Ramos (cell line): Measurements from ENCODE around the gene PCNX4.
"Not testable (repeated sequence)": the region's sequence is repeated elsewhere in the genome, so short reads cannot be mapped to it uniquely, and the experiment has no call there.

Source experiments
- in situ Hi-C: fragments of 300-500 bp; cut with MboI; formaldehyde crosslinking; loops from one replicate; pipeline ENCODE4 v1.14.3; 2022; ENCODE audit warnings: low sequenced_read_pairs; ENCODE audit not compliant: unreplicated experiment

The PCNX4 gene

GRCh38 chr14:60099855-60100254, 8.1 kb downstream of the PCNX4 start:
- in situ Hi-C loops = not testable (repeated sequence)

DNA sequence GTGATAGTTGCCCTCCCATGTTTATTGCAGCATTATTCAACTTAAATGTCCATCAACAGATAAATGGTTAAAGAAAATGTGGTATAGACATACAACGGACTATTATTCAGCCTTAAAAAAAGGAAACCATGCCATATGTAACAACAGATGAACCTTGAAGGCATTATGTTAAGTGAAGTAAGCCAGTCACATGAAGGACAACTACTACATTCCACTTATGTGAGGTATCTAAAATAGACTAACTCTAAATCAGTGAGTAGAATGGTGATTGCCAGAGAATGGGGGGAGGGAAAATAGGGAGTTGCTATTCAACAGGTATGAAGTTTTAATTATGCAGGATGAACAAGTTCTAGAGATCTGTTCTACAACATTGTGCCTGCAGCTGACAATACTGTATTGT, 10.1 kb downstream of the PCNX4 start:
- in situ Hi-C loops = no loop called here

DNA sequence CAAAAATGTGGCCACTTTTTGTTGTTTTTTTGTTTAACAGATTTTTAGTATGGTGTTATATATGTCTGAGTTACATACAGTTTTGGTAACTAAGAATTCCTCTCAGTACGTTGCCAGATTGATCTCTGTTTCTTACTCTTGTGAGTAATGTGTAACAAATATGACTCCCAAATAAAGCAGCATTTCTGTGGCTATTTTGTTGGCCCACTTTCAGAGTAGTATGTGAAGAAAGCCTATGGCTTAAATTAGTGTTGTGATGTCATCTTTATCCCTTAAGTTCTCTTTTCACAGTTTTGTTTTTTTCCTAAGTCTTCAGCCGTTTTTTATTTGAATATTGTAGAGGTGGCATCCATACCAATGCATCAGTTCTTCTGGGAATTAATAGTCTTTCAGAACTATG, 10.7 kb downstream of the PCNX4 start:
- in situ Hi-C loops = no loop called here

GRCh38 chr14:60106339-60106738, 14.6 kb downstream of the PCNX4 start:
- in situ Hi-C loops = no loop called here

GRCh38 chr14:60107477-60107876, 15.8 kb downstream of the PCNX4 start:
- in situ Hi-C loops = no loop called here

DNA sequence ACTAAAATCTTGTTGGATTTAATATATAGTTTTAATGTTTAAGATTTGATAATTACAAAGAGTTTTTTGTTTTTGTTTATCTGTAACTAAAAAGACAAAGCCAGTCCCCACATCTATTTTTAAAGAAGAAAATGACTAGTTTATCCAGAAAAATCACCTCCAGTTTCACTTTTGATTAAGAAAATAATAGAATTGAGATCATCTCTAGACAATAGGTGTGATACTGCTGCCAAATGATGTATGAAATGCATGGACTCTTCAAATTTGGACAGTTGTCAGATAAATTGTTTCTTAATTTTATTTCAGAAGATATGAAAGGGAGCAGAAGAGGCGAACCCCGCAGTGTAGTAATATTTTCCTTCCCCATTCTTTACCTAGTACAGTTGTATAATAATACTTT, 20.0 kb downstream of the PCNX4 start:
- in situ Hi-C loops = no loop called here

GRCh38 chr14:60114881-60115280, 23.2 kb downstream of the PCNX4 start:
- in situ Hi-C loops = no loop called here

GRCh38 chr14:60116181-60116580, 24.5 kb downstream of the PCNX4 start:
- in situ Hi-C loops = no loop called here

DNA sequence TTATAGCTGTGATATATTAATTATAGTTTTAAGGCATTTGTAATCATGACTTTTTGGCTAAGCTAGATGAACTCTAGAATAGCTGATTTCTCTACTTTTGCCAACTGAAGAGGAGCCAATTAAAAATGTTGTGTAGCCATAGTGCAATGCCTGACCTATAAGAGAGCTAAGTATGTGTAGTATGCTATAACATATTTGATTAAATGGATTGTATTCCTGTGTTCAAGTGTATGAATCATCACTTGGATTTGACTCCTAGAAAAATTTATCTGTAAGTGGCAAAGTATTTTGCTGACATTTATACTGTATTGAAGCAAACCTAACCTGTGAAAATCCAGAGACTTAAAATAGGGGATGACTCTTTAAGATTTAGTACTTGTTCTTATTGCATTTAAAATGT, 34.2 kb downstream of the PCNX4 start:
- in situ Hi-C loops = no loop called here

DNA sequence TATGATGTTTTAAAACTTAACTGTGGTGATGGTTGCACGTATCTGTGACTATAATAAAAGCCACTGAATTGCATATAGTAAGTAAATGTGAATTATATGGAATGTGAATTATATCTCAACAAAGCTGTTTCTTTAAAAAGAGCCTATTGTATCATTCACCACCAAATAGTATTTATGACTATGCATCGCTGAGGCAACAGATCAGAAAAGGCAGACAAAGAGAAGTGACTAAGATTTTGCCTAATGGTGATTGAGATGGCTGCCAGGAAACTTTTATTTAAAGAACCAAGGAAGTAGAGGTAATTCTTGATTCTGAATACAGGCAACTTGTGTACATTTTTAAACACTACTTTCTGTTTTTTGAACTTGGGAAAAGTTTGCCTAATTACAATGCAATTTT, 41.8 kb downstream of the PCNX4 start:
- in situ Hi-C loops = no loop called here

GRCh38 chr14:60134702-60135101, 43.0 kb downstream of the PCNX4 start:
- in situ Hi-C loops = no loop called here

GRCh38 chr14:60151715-60152114, 60.0 kb downstream of the PCNX4 start:
- in situ Hi-C loops = loop anchor here (25.0 kb wide), 1 partner anchor 664 kb away; the partner anchor contains the start of genes JKAMP and L3HYPDH

- in situ Hi-C loops = loop anchor here (25.0 kb wide), 1 partner anchor 667 kb away; the partner anchor contains the start of genes JKAMP and L3HYPDH
Observed at GRCh38 chr14:60153991-60154390, 62.3 kb downstream of the PCNX4 start.

DNA sequence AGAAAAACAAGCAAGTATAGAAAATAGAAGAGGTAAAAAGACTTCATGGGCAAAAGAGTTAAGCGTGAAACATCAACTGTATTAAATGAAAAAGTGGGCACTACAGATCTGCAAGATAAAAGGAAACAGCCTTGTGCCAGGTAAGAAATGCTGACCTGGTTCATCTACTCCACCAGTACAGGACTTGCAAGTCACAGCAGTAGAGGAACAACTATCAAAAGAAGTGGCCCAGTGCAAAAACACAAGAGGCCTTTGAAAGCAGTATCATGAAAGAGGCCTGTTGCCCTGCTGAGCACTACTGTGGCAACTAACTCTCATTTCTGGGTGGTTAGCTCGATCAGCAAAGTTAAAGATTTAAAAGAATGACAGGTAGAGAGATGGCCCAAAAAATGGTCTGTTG, 62.9 kb downstream of the PCNX4 start:
- in situ Hi-C loops = loop anchor here (25.0 kb wide), 1 partner anchor 667 kb away; the partner anchor contains the start of genes JKAMP and L3HYPDH

DNA sequence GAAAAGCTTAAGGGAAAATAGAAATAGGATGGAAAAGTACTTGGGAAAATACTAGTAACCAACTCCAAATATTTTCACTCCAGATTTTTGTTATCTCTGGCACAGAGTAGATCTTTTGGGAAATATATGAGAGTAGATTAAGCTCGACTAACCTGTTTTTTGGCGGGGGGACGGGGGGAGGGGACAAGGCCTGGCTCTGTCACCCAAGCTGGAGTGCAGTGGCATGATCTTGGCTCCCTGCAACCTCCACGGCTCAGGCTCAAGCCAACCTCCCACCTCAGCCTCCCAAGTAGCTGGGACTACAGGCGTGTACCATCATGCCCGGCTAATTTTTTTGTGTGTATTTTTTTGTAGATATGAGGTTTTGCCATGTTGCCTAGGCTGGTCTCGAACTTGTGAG, 68.7 kb downstream of the PCNX4 start:
- in situ Hi-C loops = loop anchor here (25.0 kb wide), 1 partner anchor 673 kb away; the partner anchor contains the start of genes JKAMP and L3HYPDH

- in situ Hi-C loops = loop anchor here (25.0 kb wide), 1 partner anchor 674 kb away; the partner anchor contains the start of genes JKAMP and L3HYPDH
Observed at GRCh38 chr14:60161196-60162107, 69.7 kb downstream of the PCNX4 start.

- in situ Hi-C loops = loop anchor here (25.0 kb wide), 1 partner anchor 676 kb away; the partner anchor contains the start of genes JKAMP and L3HYPDH
Observed at GRCh38 chr14:60163693-60164092, 72.0 kb downstream of the PCNX4 start.

- in situ Hi-C loops = loop anchor here (25.0 kb wide), 1 partner anchor 677 kb away; the partner anchor contains the start of genes JKAMP and L3HYPDH
Observed at GRCh38 chr14:60164404-60164711, 72.6 kb downstream of the PCNX4 start.

GRCh38 chr14:60164712-60165546, 73.2 kb downstream of the PCNX4 start, which contains the start of gene DHRS7:
DHRS7 (minus strand) TSS chr14:60165398; CDS start chr14:60165309, 89 bp downstream.
- in situ Hi-C loops = loop anchor here (25.0 kb wide), 1 partner anchor 678 kb away; the partner anchor contains the start of genes JKAMP and L3HYPDH

GRCh38 chr14:60165547-60165876, 73.8 kb downstream of the PCNX4 start:
- in situ Hi-C loops = loop anchor here (25.0 kb wide), 1 partner anchor 678 kb away; the partner anchor contains the start of genes JKAMP and L3HYPDH
